H1 (cell line): ENCODE measurements around the gene LHFPL6.

Experiments used
- ATF3 ChIP-seq: IDR thresholded peaks from 2 replicates; pipeline ENCODE4 v1.6.1; 2011; ENCODE audit warnings: low read depth, mild to moderate bottlenecking, low read length; ENCODE audit not compliant: insufficient read depth
- CHD2 ChIP-seq: IDR thresholded peaks from 2 replicates; pipeline ENCODE4 v1.6.1; 2012; ENCODE audit warnings: low read length, improper control_type of control experiment
- EGR1 ChIP-seq: IDR thresholded peaks from 2 replicates; pipeline ENCODE4 v1.6.1; 2011; ENCODE audit warnings: low read depth, low read length, borderline replicate concordance
- POLR2A ChIP-seq, 2 experiments: IDR thresholded peaks; 1 replicate in 1 of 2; 2 replicates in 1 of 2; pipeline ENCODE4 v1.6.1; 2011; ENCODE audit warnings: low read depth in 2 of 2, low read length in 2 of 2, mild to moderate bottlenecking in 2 of 2; ENCODE audit errors: control extremely low read depth in 1 of 2
- TAF7 ChIP-seq: optimal IDR thresholded peaks from 2 replicates; pipeline ENCODE3; 2011; ENCODE audit warnings: low read depth, mild to moderate bottlenecking, inconsistent platforms, low read length, moderate library complexity, borderline replicate concordance

DNA sequence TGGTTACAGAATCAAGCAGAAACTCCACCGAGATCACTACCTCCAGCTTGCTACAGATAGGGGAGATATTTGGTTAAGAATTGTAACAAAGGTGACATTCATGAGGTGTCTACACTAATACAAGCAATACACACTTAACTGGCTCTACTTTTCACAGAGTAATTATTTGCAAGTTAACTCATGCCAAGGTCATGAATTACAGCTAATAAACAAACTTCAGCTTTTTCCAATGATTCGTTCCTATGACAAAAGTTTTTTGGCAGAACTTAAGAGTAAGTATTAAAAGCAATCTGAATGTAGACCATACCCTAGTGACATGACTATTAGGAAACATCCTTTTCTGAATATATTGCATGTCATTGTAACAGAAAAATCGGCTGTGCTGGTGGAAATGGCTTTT, 72.1 kb downstream of the LHFPL6 start:
- TF ChIP-seq TAF7 (no peak), POLR2A (IDR thresholded peaks at IDR 0.05; ENCODE audit: control extremely low read depth in 1 of 2, low read depth in 2 of 2, low read length in 2 of 2) (no peak), ATF3 (no peak), EGR1 (no peak), CHD2 (no peak)
